Astrocyte (in vitro differentiated cells and primary cell): Measurements from ENCODE around the gene TWNK.

Experiments
- CTCF ChIP-seq: IDR thresholded peaks from 2 replicates; pipeline ENCODE4 v1.5.1; 2011; ENCODE audit warnings: low read depth, mild to moderate bottlenecking, inconsistent platforms, low read length, moderate library complexity; ENCODE audit not compliant: insufficient read depth
- EZH2 ChIP-seq: IDR thresholded peaks from 2 replicates; pipeline ENCODE4 v1.6.1; 2012; ENCODE audit warnings: mild to moderate bottlenecking, low read length, inconsistent platforms; ENCODE audit not compliant: insufficient read depth

- TF ChIP-seq CTCF (no peak), EZH2 (no peak)
Measured at GRCh38 chr10:100984672-100985177, 2.6 kb upstream of the TWNK start.
